IPS-15b (cell line): ENCODE measurements around the gene GALNT10.

ENCODE experiments used
- H3K27me3 ChIP-seq: one replicate; pipeline ENCODE4 v1.6.1; 2013; ENCODE audit warnings: low read length; ENCODE audit not compliant: control insufficient read depth, insufficient read depth
- H3K36me3 ChIP-seq: one replicate; pipeline ENCODE4 v1.6.1; 2013; ENCODE audit warnings: low read length; ENCODE audit not compliant: control insufficient read depth, insufficient read depth
- H3K4me1 ChIP-seq: one replicate; pipeline ENCODE4 v1.6.1; 2013; ENCODE audit warnings: mild to moderate bottlenecking, low read length; ENCODE audit not compliant: control insufficient read depth, insufficient read depth
- H3K4me3 ChIP-seq: one replicate; pipeline ENCODE4 v1.5.1; 2013; ENCODE audit warnings: low read depth, low read length
- H3K9ac ChIP-seq: one replicate; pipeline ENCODE4 v1.6.1; 2013; ENCODE audit warnings: low read depth, mild to moderate bottlenecking, low read length
- H3K9me3 ChIP-seq: one replicate; pipeline ENCODE4 v1.6.1; 2013; ENCODE audit warnings: mild to moderate bottlenecking, low read length; ENCODE audit not compliant: control insufficient read depth, insufficient read depth

Gene GALNT10

DNA sequence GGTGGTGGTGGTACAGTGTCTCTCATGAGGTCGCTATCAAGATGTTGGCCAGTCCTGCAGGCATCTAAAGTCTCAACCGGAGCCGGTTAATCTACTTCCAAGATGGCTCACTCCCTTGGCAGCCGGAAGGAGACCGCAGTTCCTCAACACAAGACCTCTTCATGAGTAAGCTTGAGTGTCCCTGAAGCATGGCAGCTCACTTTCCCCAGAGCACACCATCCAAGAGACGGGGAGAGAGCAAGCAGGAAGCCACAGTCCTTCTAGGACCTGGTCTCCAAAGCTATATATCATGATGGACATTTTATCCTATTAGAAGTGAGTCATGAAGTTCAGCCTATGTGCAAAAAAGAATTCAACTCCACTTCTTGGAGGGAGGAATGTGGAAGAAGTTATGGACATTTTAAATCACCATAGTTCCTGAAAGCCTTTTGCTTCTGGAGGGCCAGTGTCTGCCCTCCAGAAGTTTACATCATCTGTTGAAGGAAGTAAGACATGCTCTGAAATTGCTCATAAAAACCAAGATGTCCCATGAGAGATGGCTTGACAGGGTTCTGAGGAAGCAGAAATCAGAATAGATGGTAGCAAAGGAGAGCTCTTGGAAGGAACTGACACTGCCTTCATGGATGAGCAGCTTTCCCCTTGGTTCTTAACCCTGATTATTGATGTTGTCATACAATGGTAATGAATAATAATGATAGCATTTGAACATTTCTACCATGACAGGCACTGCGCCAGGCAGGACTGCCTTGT lies 21.3 kb downstream of the GALNT10 start:
- Histone ChIP-seq H3K4me1 (no peaks in the 10 kb centered on the region), H3K27me3 (no peaks in the 10 kb centered on the region), H3K4me3 (no peak overlapping the region), H3K9ac (no peak overlapping the region), H3K9me3 (no peaks in the 10 kb centered on the region), H3K36me3 (no peaks in the 10 kb centered on the region)

DNA sequence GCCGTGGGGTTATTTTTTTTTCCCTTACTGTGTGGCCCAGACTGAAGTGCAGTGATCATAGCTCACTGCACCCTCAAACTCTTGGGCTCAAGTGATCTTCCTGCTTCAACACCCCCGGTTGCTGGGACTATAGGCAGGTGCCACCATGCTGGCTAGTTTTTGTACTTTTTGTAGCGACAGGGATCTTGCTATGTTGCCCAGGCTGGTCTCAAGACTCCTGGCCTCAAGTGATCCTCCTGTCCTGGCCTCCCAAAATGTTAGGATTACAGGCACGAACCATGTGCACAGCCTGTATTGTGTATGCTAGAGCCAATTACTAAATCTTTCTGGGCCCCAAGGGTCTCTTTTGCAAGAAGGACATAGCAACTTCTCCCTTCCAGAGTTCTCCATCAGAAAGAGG lies 23.1 kb downstream of the GALNT10 start:
- H3K9me3 ChIP-seq: no peaks in the 10 kb centered on the region
- H3K9ac ChIP-seq: no peak overlapping the region
- no peak overlapping the region for H3K4me3 ChIP-seq
- no peaks in the 10 kb centered on the region for H3K27me3 ChIP-seq
- no peaks in the 10 kb centered on the region for H3K4me1 ChIP-seq
- H3K36me3 ChIP-seq: no peaks in the 10 kb centered on the region

DNA sequence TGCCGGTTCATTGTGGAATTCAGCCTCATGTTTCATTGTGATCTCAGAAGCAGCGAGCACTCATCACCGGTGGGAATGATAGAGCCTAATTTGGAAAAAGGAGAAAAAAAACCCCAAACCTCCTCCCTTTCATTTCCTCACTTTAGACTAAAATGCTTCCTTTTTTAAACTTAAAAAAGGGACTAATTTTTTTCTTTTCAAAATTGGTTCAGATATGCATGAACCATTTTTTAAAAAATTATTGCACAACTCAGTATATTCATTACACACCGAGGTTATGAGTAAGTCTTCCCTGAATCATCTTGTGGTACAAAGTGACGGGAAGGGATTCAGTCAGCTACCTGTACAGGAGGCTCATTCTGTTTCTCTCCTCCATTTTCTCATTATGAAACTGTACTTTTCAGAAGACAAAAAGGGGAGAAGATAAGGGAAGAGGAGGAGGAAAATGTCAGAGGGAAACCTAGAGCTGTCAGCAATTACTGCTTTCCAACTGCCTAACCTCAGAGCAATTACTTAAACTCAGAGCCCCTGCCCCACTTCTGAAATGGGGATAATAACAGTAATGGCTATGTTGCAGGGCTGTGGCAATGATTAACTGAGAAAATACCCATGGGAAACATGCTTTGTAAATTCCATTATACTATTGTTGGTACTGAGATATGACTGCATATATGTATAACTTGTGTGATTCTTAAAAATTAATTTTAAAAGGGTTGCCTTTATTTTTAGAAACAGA lies 24.0 kb downstream of the GALNT10 start:
- no peak overlapping the region for H3K9ac ChIP-seq
- no peaks in the 10 kb centered on the region for H3K9me3 ChIP-seq
- no peak overlapping the region for H3K4me3 ChIP-seq
- H3K27me3 ChIP-seq: no peaks in the 10 kb centered on the region
- no peaks in the 10 kb centered on the region for H3K36me3 ChIP-seq
- peaks cover 7% of the 10 kb centered on the region for H3K4me1 ChIP-seq

- H3K9me3 ChIP-seq: no peaks in the 10 kb centered on the region
- peaks cover 15% of the 10 kb centered on the region for H3K4me1 ChIP-seq
- no peaks in the 10 kb centered on the region for H3K36me3 ChIP-seq
- H3K27me3 ChIP-seq: no peaks in the 10 kb centered on the region
- no peak overlapping the region for H3K4me3 ChIP-seq
- no peak overlapping the region for H3K9ac ChIP-seq
Measured at GRCh38 chr5:154215571-154216325, 25.2 kb downstream of the GALNT10 start.

DNA sequence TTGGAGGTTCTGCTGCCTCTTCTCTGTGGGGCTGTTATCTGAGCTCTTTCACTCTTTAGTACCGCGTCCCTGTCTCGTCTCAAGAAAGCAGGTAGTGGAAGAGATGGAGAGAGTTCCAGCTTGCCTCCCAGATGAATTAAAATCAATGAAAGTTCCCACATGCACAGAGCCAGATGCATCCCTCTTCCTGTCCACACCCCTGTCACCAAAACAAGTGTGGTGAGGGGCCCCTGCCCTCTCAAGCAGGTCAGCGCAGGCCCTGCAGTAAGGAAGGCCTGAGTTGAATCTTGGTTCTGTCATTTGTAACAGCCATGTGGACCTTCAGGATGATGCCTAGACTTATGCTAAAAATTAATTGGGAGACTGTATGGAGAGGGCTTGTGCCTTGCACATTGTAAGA lies 26.9 kb downstream of the GALNT10 start:
- no peaks in the 10 kb centered on the region for H3K36me3 ChIP-seq
- H3K27me3 ChIP-seq: no peaks in the 10 kb centered on the region
- H3K9me3 ChIP-seq: no peaks in the 10 kb centered on the region
- H3K4me3 ChIP-seq: no peak overlapping the region
- peak overlapping the region; percentile 17 for H3K9ac ChIP-seq
- peaks cover 15% of the 10 kb centered on the region for H3K4me1 ChIP-seq

GRCh38 chr5:154218786-154219185 lies 28.3 kb downstream of the GALNT10 start:
- no peak overlapping the region for H3K9ac ChIP-seq
- peaks cover 15% of the 10 kb centered on the region for H3K4me1 ChIP-seq
- no peak overlapping the region for H3K4me3 ChIP-seq
- H3K27me3 ChIP-seq: no peaks in the 10 kb centered on the region
- H3K9me3 ChIP-seq: no peaks in the 10 kb centered on the region
- no peaks in the 10 kb centered on the region for H3K36me3 ChIP-seq

- Histone ChIP-seq H3K36me3 (no peaks in the 10 kb centered on the region), H3K27me3 (no peaks in the 10 kb centered on the region), H3K9ac (no peak overlapping the region), H3K4me1 (peaks cover 15% of the 10 kb centered on the region), H3K4me3 (no peak overlapping the region), H3K9me3 (no peaks in the 10 kb centered on the region)
Measured at GRCh38 chr5:154220625-154221024, 30.1 kb downstream of the GALNT10 start.

GRCh38 chr5:154221371-154221896 lies 30.9 kb downstream of the GALNT10 start:
- H3K36me3 ChIP-seq: no peaks in the 10 kb centered on the region
- H3K9ac ChIP-seq: no peak overlapping the region
- peaks cover 15% of the 10 kb centered on the region for H3K4me1 ChIP-seq
- H3K9me3 ChIP-seq: no peaks in the 10 kb centered on the region
- H3K4me3 ChIP-seq: no peak overlapping the region
- H3K27me3 ChIP-seq: no peaks in the 10 kb centered on the region

GRCh38 chr5:154222414-154222813 lies 31.9 kb downstream of the GALNT10 start:
- Histone ChIP-seq H3K27me3 (no peaks in the 10 kb centered on the region), H3K4me1 (peaks cover 15% of the 10 kb centered on the region), H3K9ac (no peak overlapping the region), H3K4me3 (no peak overlapping the region), H3K36me3 (no peaks in the 10 kb centered on the region), H3K9me3 (no peaks in the 10 kb centered on the region)

DNA sequence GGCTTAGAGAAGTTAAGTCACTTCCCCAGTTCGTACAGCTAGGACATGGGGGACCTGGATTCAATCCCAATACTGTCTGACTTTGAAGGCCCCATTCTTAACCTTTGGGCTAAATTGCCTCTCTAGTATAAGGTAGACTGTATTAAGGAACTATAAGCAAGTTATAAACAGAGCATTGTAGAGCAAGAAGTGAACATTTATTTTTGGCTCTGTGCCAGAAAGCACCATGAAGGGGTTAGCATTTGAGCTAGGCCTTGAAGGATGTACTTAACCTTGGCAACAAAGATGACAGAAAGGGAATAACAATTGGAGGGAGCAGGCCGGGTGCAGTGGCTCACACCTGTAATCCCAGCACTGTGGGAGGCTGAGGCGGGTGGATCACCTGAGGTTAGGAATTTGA lies 32.8 kb downstream of the GALNT10 start:
- H3K4me3 ChIP-seq: no peak overlapping the region
- H3K27me3 ChIP-seq: no peaks in the 10 kb centered on the region
- H3K9ac ChIP-seq: no peak overlapping the region
- peaks cover 15% of the 10 kb centered on the region for H3K4me1 ChIP-seq
- H3K9me3 ChIP-seq: no peaks in the 10 kb centered on the region
- no peaks in the 10 kb centered on the region for H3K36me3 ChIP-seq

- Histone ChIP-seq H3K36me3 (no peaks in the 10 kb centered on the region), H3K4me3 (no peak overlapping the region), H3K9me3 (no peaks in the 10 kb centered on the region), H3K4me1 (no peaks in the 10 kb centered on the region), H3K9ac (no peak overlapping the region), H3K27me3 (no peaks in the 10 kb centered on the region)
Measured at GRCh38 chr5:154227090-154227489, 36.6 kb downstream of the GALNT10 start.
